ENCODE measurements around the gene SAXO1.
"Not testable (repeated sequence)": the region's sequence is repeated elsewhere in the genome, so short reads cannot be mapped to it uniquely, and the experiment has no call there.

The SAXO1 gene

GRCh38 chr9:18969128-18969527, 63.9 kb downstream of the SAXO1 start:
- DNase-seq, result no peak

GRCh38 chr9:18955626-18956025, 77.4 kb downstream of the SAXO1 start:
- DNase-seq, result no peak

GRCh38 chr9:18951936-18952335, 81.1 kb downstream of the SAXO1 start:
- DNase-seq, result no peak

- DNase-seq, result peak; percentile 3
These were observed 85.1 kb downstream of the SAXO1 start for GRCh38 chr9:18947892-18948339.

- no peak for DNase-seq
These were observed 90.2 kb downstream of the SAXO1 start for GRCh38 chr9:18942801-18943200.

- DNase-seq, result no peak
These were observed 91.8 kb downstream of the SAXO1 start for GRCh38 chr9:18941060-18941740.

GRCh38 chr9:18939943-18940342, 93.1 kb downstream of the SAXO1 start:
- no peak for DNase-seq

- DNase-seq, result no peak
These were observed 96.7 kb downstream of the SAXO1 start for GRCh38 chr9:18936094-18936871.

GRCh38 chr9:18935541-18935940, 97.5 kb downstream of the SAXO1 start:
- DNase-seq, result no peak

- not testable (repeated sequence) for DNase-seq
These were observed 102.4 kb downstream of the SAXO1 start for GRCh38 chr9:18930611-18931010.

- DNase-seq, result no peak
These were observed 104.3 kb downstream of the SAXO1 start for GRCh38 chr9:18928711-18929110.

GRCh38 chr9:18926513-18926912, 106.5 kb downstream of the SAXO1 start:
- DNase-seq, result no peak

GRCh38 chr9:18925880-18926279, 107.1 kb downstream of the SAXO1 start:
- DNase-seq, result no peak

GRCh38 chr9:18923671-18924430, 109.2 kb downstream of the SAXO1 start:
- DNase-seq, result no peak

- DNase-seq, result no peak
These were observed 109.8 kb downstream of the SAXO1 start for GRCh38 chr9:18923167-18923566.

GRCh38 chr9:18922161-18922885, 110.7 kb downstream of the SAXO1 start:
- DNase-seq, result no peak

- no peak for DNase-seq
These were observed 111.5 kb downstream of the SAXO1 start for GRCh38 chr9:18921366-18922075.

- DNase-seq, result no peak
These were observed 112.6 kb downstream of the SAXO1 start for GRCh38 chr9:18920141-18921084.

GRCh38 chr9:18911714-18912342, 121.2 kb downstream of the SAXO1 start:
- no peak for DNase-seq

- no peak for DNase-seq
These were observed 122.1 kb downstream of the SAXO1 start for GRCh38 chr9:18910916-18911315.

- DNase-seq, result no peak
These were observed 122.6 kb downstream of the SAXO1 start for GRCh38 chr9:18910435-18910834.
